Activated T-helper 9 cell treated with anti-CD3 and anti-CD28 coated beads, Interleukin-2, amount 50 U/mL, for 16 hours (primary cell): ENCODE data around the gene ZNF300.
"Not testable (repeated sequence)": the region's sequence is repeated elsewhere in the genome, so short reads cannot be mapped to it uniquely, and the experiment has no call there.

Experiments used
- DNase-seq: peaks from one replicate; pipeline ENCODE4 v3.0.0-alpha.2; 2020; ENCODE audit warnings: low read depth

ZNF300 gene

GRCh38 chr5:150845185-150845859 lies 59.5 kb downstream of the ZNF300 start:
- DNase-seq: not testable (repeated sequence)
